Measurements from ENCODE around the gene BCL6. TPM values are rescaled to one million over a fixed set of nuclear protein-coding genes. Genes with fewer than 3 reads are reported as not detected.

BCL6 gene
- total RNA-seq, 2 experiments from 2014 or later, result 65.6 to 256 TPM

DNA sequence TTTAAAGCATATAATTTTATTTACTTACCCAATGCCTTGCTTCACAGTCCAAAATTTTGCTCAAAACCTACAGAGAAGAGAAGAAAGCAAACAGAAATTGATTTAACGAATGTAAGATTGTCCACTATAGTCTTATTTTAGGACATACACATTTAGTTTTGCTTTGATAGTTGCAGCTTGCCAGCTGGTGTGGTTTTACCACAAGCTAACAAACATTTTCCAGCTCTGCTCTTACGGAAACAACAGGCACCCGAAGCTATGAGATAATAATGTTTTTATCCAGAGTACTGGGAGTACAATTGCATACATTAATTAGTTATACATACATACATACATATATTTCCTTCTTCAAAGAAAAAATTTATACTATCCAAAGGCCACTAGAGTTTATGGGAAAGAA, 10.4 kb downstream of the BCL6 start:
- no TSS peak for BruUV-seq (replicated peaks)
- no peaks in the 10 kb centered on the region for H3K9me3 ChIP-seq (ENCODE audit: low read length)
- H3K36me3 ChIP-seq (ENCODE audit: insufficient read depth, low read length), result peaks cover 100% of the 10 kb centered on the region
- no peak for TF ChIP-seq EZH2phosphoT487 (IDR thresholded peaks at IDR 0.05; ENCODE audit: borderline replicate concordance, low read depth, low read length)
- TF ChIP-seq, protein P1, sequence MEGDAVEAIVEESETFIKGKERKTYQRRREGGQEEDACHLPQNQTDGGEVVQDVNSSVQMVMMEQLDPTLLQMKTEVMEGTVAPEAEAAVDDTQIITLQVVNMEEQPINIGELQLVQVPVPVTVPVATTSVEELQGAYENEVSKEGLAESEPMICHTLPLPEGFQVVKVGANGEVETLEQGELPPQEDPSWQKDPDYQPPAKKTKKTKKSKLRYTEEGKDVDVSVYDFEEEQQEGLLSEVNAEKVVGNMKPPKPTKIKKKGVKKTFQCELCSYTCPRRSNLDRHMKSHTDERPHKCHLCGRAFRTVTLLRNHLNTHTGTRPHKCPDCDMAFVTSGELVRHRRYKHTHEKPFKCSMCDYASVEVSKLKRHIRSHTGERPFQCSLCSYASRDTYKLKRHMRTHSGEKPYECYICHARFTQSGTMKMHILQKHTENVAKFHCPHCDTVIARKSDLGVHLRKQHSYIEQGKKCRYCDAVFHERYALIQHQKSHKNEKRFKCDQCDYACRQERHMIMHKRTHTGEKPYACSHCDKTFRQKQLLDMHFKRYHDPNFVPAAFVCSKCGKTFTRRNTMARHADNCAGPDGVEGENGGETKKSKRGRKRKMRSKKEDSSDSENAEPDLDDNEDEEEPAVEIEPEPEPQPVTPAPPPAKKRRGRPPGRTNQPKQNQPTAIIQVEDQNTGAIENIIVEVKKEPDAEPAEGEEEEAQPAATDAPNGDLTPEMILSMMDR (conservative IDR thresholded peaks at IDR 0.05; ENCODE audit: low read length), result no peak
- peaks cover 85% of the 10 kb centered on the region for H4K20me1 ChIP-seq (ENCODE audit: insufficient read depth, low read length)
- peaks cover 95% of the 10 kb centered on the region for H3K79me2 ChIP-seq (ENCODE audit: insufficient read depth, low read depth, low read length)
- no peak for DNase-seq (ENCODE audit: low spot score)
- ChIA-PET CTCF (ENCODE audit: unreplicated experiment) (no interaction called here), POLR2A (interaction anchor here (0.6 to 1.7 kb wide), 7 partner anchors 9 to 366 kb away, joined by 3 to 5 read pairs (median 3); partner anchors contain the start of gene BCL6)
- no peak overlapping the region for H2AFZ ChIP-seq (ENCODE audit: low read length)
- H3K9me2 ChIP-seq (ENCODE audit: insufficient read depth, low read length), result no peaks in the 10 kb centered on the region
- H3K4me3 ChIP-seq (ENCODE audit: low read depth, low read length, poor library complexity, severe bottlenecking), result no peak overlapping the region
- intact Hi-C loops (cut with micrococcal nuclease; ENCODE audit: unreplicated experiment), result loop anchor here (10.0 kb wide), 1 partner anchor 1310 kb away; no protein-coding TSS in a partner anchor
- peaks cover 53% of the 10 kb centered on the region for H3K4me1 ChIP-seq (ENCODE audit: insufficient read depth, low read length, poor library complexity, severe bottlenecking)
- H3K27ac ChIP-seq (ENCODE audit: low read depth, low read length, poor library complexity, severe bottlenecking), result no peak overlapping the region
- peak overlapping the region; percentile 93; the same call in 1 of the 2 replicates for H3K4me2 ChIP-seq (ENCODE audit: low read length)

GRCh38 chr3:187733371-187733770, 11.9 kb downstream of the BCL6 start:
- DNase-seq (ENCODE audit: low spot score), result no peak
- POLR2A ChIA-PET, result interaction anchor here (0.5 to 3.3 kb wide), 6 partner anchors 10 to 935 kb away, joined by 3 to 17 read pairs (median 3); no protein-coding TSS in a partner anchor
- H3K27ac ChIP-seq (ENCODE audit: low read depth, low read length, poor library complexity, severe bottlenecking), result no peak overlapping the region
- peaks cover 38% of the 10 kb centered on the region for H3K4me1 ChIP-seq (ENCODE audit: insufficient read depth, low read length, poor library complexity, severe bottlenecking)
- H3K79me2 ChIP-seq (ENCODE audit: insufficient read depth, low read depth, low read length), result peaks cover 80% of the 10 kb centered on the region
- peaks cover 100% of the 10 kb centered on the region for H3K36me3 ChIP-seq (ENCODE audit: insufficient read depth, low read length)
- H4K20me1 ChIP-seq (ENCODE audit: insufficient read depth, low read length), result peaks cover 76% of the 10 kb centered on the region
- H3K9me2 ChIP-seq (ENCODE audit: insufficient read depth, low read length), result no peaks in the 10 kb centered on the region
- no peak for TF ChIP-seq EZH2phosphoT487 (IDR thresholded peaks at IDR 0.05; ENCODE audit: borderline replicate concordance, low read depth, low read length)
- CTCF ChIA-PET (ENCODE audit: unreplicated experiment), result no interaction called here
- no TSS peak for BruUV-seq (replicated peaks)
- no peak overlapping the region for H3K4me2 ChIP-seq (ENCODE audit: low read length)
- no peak overlapping the region for H3K4me3 ChIP-seq (ENCODE audit: low read depth, low read length, poor library complexity, severe bottlenecking)
- intact Hi-C loops (cut with micrococcal nuclease; ENCODE audit: unreplicated experiment), result loop anchor here (10.0 kb wide), 1 partner anchor 1311 kb away; no protein-coding TSS in a partner anchor
- H3K9me3 ChIP-seq (ENCODE audit: low read length), result no peaks in the 10 kb centered on the region
- no peak overlapping the region for H2AFZ ChIP-seq (ENCODE audit: low read length)

DNA sequence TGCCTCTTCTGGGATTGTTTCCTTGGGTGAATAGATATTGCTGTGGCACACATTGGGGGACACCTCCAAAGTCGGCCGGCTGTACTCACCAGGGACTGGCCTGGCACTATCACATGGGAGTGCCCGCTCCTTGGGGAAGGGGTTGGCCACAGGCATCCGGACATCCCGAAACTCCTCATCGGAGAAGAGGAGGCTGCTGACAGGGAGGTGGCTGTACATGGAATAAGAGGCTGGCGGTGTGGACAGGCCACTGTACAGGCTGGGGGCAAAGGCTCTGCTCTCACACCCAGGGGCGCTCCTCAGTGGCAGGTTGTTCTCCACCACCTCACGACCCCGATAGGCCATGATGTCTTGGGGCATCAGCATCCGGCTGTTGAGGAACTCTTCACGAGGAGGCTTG, 15.7 kb downstream of the BCL6 start:
- peaks cover 100% of the 10 kb centered on the region for H3K36me3 ChIP-seq (ENCODE audit: insufficient read depth, low read length)
- CTCF ChIA-PET (ENCODE audit: unreplicated experiment), result interaction anchor here (1.0 kb wide), 1 partner anchor 367 kb away, joined by 3 read pairs; no protein-coding TSS in a partner anchor

More for the DNA sequence above, 15.7 kb downstream of the BCL6 start:
- no peaks in the 10 kb centered on the region for H3K9me3 ChIP-seq (ENCODE audit: low read length)
- DNase-seq (ENCODE audit: low spot score), result no peak
- intact Hi-C loops (cut with micrococcal nuclease; ENCODE audit: unreplicated experiment), result no loop called here
- peaks cover under 1% of the 10 kb centered on the region for H3K4me1 ChIP-seq (ENCODE audit: insufficient read depth, low read length, poor library complexity, severe bottlenecking)
- H3K27ac ChIP-seq (ENCODE audit: low read depth, low read length, poor library complexity, severe bottlenecking), result no peak overlapping the region
- peaks cover 55% of the 10 kb centered on the region for H3K79me2 ChIP-seq (ENCODE audit: insufficient read depth, low read depth, low read length)
- POLR2A ChIA-PET, result interaction anchor here (0.7 kb wide), 1 partner anchor 186 kb away, joined by 3 read pairs; no protein-coding TSS in a partner anchor
- H3K4me3 ChIP-seq (ENCODE audit: low read depth, low read length, poor library complexity, severe bottlenecking), result no peak overlapping the region
- H4K20me1 ChIP-seq (ENCODE audit: insufficient read depth, low read length), result peaks cover 67% of the 10 kb centered on the region
- BruUV-seq (replicated peaks), result no TSS peak
- no peak overlapping the region for H3K4me2 ChIP-seq (ENCODE audit: low read length)
- H3K9me2 ChIP-seq (ENCODE audit: insufficient read depth, low read length), result no peaks in the 10 kb centered on the region
- no peak overlapping the region for H2AFZ ChIP-seq (ENCODE audit: low read length)
- TF ChIP-seq, protein P1 (conservative IDR thresholded peaks at IDR 0.05; ENCODE audit: low read length), result no peak
- TF ChIP-seq EZH2phosphoT487 (IDR thresholded peaks at IDR 0.05; ENCODE audit: borderline replicate concordance, low read depth, low read length), result no peak

Data from OCI-LY7 (cell line).